H9 (cell line): ENCODE measurements around the gene TRIM42. TPM values are rescaled to one million over a fixed set of nuclear protein-coding genes. Genes with fewer than 3 reads are reported as not detected.

Experiments used
- DNase-seq: peaks from one replicate; pipeline ENCODE4 v3.0.0-alpha.2; 2017
- H2AFZ ChIP-seq: one replicate; pipeline ENCODE4 v1.6.1; 2013; ENCODE audit warnings: mild to moderate bottlenecking, low read length, control low read depth, moderate library complexity
- H2AK5ac ChIP-seq: 2 replicates; pipeline ENCODE4 v1.6.1; 2013; ENCODE audit warnings: low read length, control low read depth, mixed read lengths; ENCODE audit not compliant: insufficient read length
- H2BK120ac ChIP-seq: one replicate; pipeline ENCODE4 v1.6.1; 2013; ENCODE audit warnings: low read depth, mild to moderate bottlenecking, low read length, control low read depth, inconsistent platforms; ENCODE audit not compliant: poor library complexity, severe bottlenecking
- H2BK12ac ChIP-seq: 2 replicates; pipeline ENCODE4 v1.6.1; 2013; ENCODE audit warnings: low read length, control low read depth, mixed read lengths, low read depth; ENCODE audit not compliant: insufficient read length
- H2BK15ac ChIP-seq: 2 replicates; pipeline ENCODE4 v1.6.1; 2013; ENCODE audit warnings: low read depth, low read length, control low read depth
- H2BK20ac ChIP-seq: one replicate; pipeline ENCODE4 v1.6.1; 2013; ENCODE audit warnings: low read depth, mild to moderate bottlenecking, low read length, control low read depth, inconsistent platforms; ENCODE audit not compliant: poor library complexity, severe bottlenecking
- H2BK5ac ChIP-seq: 2 replicates; pipeline ENCODE4 v1.6.1; 2013; ENCODE audit warnings: low read length, control low read depth, mixed read lengths; ENCODE audit not compliant: insufficient read length
- H3K14ac ChIP-seq: 2 replicates; pipeline ENCODE4 v1.6.1; 2013; ENCODE audit warnings: low read length, control low read depth; ENCODE audit not compliant: insufficient read depth
- H3K18ac ChIP-seq: 2 replicates; pipeline ENCODE4 v1.6.1; 2013; ENCODE audit warnings: low read depth, mild to moderate bottlenecking, mixed read lengths, low read length, control low read depth; ENCODE audit not compliant: insufficient read length
- H3K23ac ChIP-seq: 2 replicates; pipeline ENCODE4 v1.6.1; 2013; ENCODE audit warnings: low read length, control low read depth, mixed read lengths, low read depth; ENCODE audit not compliant: insufficient read length
- H3K23me2 ChIP-seq: 2 replicates; pipeline ENCODE4 v1.6.1; 2013; ENCODE audit warnings: low read depth, mild to moderate bottlenecking, mixed read lengths, low read length, control low read depth; ENCODE audit not compliant: insufficient read length, poor library complexity, severe bottlenecking
- H3K27ac ChIP-seq: 2 replicates; pipeline ENCODE4 v1.5.1; 2013; ENCODE audit warnings: low read length, control low read depth, mixed read lengths, low read depth; ENCODE audit not compliant: insufficient read length
- H3K27me3 ChIP-seq: 2 replicates; pipeline ENCODE4 v1.6.1; 2013; ENCODE audit warnings: low read length, control low read depth, inconsistent platforms; ENCODE audit not compliant: insufficient read depth
- H3K4ac ChIP-seq: 2 replicates; pipeline ENCODE4 v1.6.1; 2013; ENCODE audit warnings: low read depth, mild to moderate bottlenecking, control low read depth, inconsistent platforms, low read length, moderate library complexity
- H3K4me1 ChIP-seq: 2 replicates; pipeline ENCODE4 v1.6.1; 2013; ENCODE audit warnings: low read length, control low read depth, inconsistent platforms; ENCODE audit not compliant: insufficient read depth
- H3K4me2 ChIP-seq: 2 replicates; pipeline ENCODE4 v1.6.1; 2013; ENCODE audit warnings: low read length, control low read depth, mixed read lengths; ENCODE audit not compliant: insufficient read length, insufficient read depth
- H3K56ac ChIP-seq: 2 replicates; pipeline ENCODE4 v1.6.1; 2013; ENCODE audit warnings: low read depth, mild to moderate bottlenecking, mixed read lengths, low read length, control low read depth; ENCODE audit not compliant: insufficient read length
- H3K79me1 ChIP-seq: 2 replicates; pipeline ENCODE4 v1.6.1; 2013; ENCODE audit warnings: low read depth, mild to moderate bottlenecking, moderate library complexity, low read length, control low read depth, inconsistent platforms; ENCODE audit not compliant: insufficient read depth, poor library complexity, severe bottlenecking
- H3K79me2 ChIP-seq: 2 replicates; pipeline ENCODE4 v1.6.1; 2013; ENCODE audit warnings: low read length, control low read depth, inconsistent platforms; ENCODE audit not compliant: insufficient read depth
- H3K9ac ChIP-seq: 2 replicates; pipeline ENCODE4 v1.6.1; 2013; ENCODE audit warnings: low read length, control low read depth, mixed read lengths; ENCODE audit not compliant: insufficient read length; ENCODE audit errors: extremely low read depth
- H3K9me3 ChIP-seq: one replicate; pipeline ENCODE4 v1.6.1; 2013; ENCODE audit warnings: low read depth, low read length, inconsistent platforms; ENCODE audit not compliant: control insufficient read depth
- H3T11ph ChIP-seq: one replicate; pipeline ENCODE4 v1.6.1; 2013; ENCODE audit warnings: mild to moderate bottlenecking, low read length, control low read depth, inconsistent platforms
- H4K20me1 ChIP-seq: one replicate; pipeline ENCODE4 v1.6.1; 2013; ENCODE audit not compliant: control insufficient read depth, insufficient read length, insufficient read depth
- H4K5ac ChIP-seq: 2 replicates; pipeline ENCODE4 v1.6.1; 2013; ENCODE audit warnings: low read depth, mild to moderate bottlenecking, mixed read lengths, low read length, control low read depth; ENCODE audit not compliant: insufficient read length
- H4K8ac ChIP-seq: replicated peaks from 2 replicates; pipeline ENCODE4 v1.6.1; 2013; ENCODE audit warnings: low read length, control low read depth, mixed read lengths, low read depth; ENCODE audit not compliant: insufficient read length
- H4K91ac ChIP-seq: 2 replicates; pipeline ENCODE4 v1.6.1; 2013; ENCODE audit warnings: low read depth, mild to moderate bottlenecking, moderate library complexity, mixed read lengths, low read length, control low read depth; ENCODE audit not compliant: insufficient read length
- H3K27ac Mint-ChIP-seq, 3 experiments: 2 replicates in 2 of 3; 3 replicates in 1 of 3; pipeline ENCODE4 v1.8.0; 2020 to 2021; ENCODE audit warnings: mixed read lengths in 3 of 3, mild to moderate bottlenecking in 1 of 3, moderate library complexity in 1 of 3
- H3K27me3 Mint-ChIP-seq: 2 replicates; pipeline ENCODE4 v1.8.0; 2021; ENCODE audit warnings: low read depth, mild to moderate bottlenecking, moderate library complexity, mixed read lengths
- H3K36me3 Mint-ChIP-seq, 3 experiments: 2 replicates in 2 of 3; 3 replicates in 1 of 3; pipeline ENCODE4 v1.8.0; 2020 to 2021; ENCODE audit warnings: low read depth in 3 of 3, mixed read lengths in 3 of 3; ENCODE audit not compliant: insufficient read depth in 1 of 3
- H3K4me1 Mint-ChIP-seq, 2 experiments: 2 replicates each; pipeline ENCODE4 v1.8.0; 2020; ENCODE audit warnings: mixed read lengths in 2 of 2
- H3K4me3 Mint-ChIP-seq, 2 experiments: 2 replicates in 1 of 2; 3 replicates in 1 of 2; pipeline ENCODE4 v1.8.0; 2020 to 2021; ENCODE audit warnings: mild to moderate bottlenecking in 2 of 2, mixed read lengths in 2 of 2, moderate library complexity in 1 of 2
- H3K9me3 Mint-ChIP-seq, 2 experiments: 2 replicates in 1 of 2; 3 replicates in 1 of 2; pipeline ENCODE4 v1.8.0; 2020; ENCODE audit warnings: mild to moderate bottlenecking in 2 of 2, mixed read lengths in 2 of 2, moderate library complexity in 1 of 2
- WGBS: extraction: QIAGEN DNeasy Blood & Tissue Kit; methylation state at CpG from one replicate; pipeline ENCODE4 v1.1.7; 2013; ENCODE audit warnings: missing lambda C conversion rate, low lambda C conversion rate, mixed read lengths; ENCODE audit not compliant: insufficient read length; ENCODE audit errors: extremely low coverage; 5-methylcytosine and 5-hydroxymethylcytosine counted together
- total RNA-seq: library from RNA; stranded (reverse); gene quantifications from 2 replicates; pipeline ENCODE4 v1.2.1, GENCODE V29; 2021
- TF ChIP-seq, protein P1 (sequence below): fragments of 200-600 bp; sonication (generic); conservative IDR thresholded peaks from 3 replicates; pipeline ENCODE4 v1.8.0; 2021; ENCODE audit warnings: antibody characterized with exemption, mild to moderate bottlenecking

The TRIM42 gene
- total RNA-seq, 1 experiment from 2014 or later: not detected

DNA sequence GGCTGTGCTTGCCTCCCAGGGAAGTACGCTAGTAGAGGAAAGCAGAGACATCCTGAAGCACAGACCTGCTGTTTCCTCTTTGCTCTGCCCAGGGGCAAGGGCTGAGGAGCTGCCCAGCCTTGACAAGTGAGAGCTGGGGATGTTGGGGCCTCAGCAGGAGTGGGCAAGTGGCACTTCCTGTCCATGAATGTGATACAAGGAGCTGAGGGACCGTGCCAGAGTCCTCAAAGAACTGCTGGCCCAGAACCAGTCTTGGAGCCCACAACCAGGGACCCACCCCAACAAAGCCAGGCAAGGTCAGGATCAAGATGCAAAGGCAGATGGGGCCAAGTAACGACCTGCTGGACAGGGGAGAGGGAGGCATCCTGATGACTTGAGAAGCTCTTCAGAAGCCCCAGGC lies 70.3 kb downstream of the TRIM42 start:
- H3K9ac ChIP-seq: no peak overlapping the region
- Mint-ChIP-seq H3K27ac (no peak overlapping the region), H3K27me3 (peaks cover 3% of the 10 kb centered on the region), H3K4me1 (no peaks in the 10 kb centered on the region), H3K4me3 (no peak overlapping the region), H3K36me3 (no peaks in the 10 kb centered on the region; a peak in 2 of 7 replicates), H3K9me3 (peaks cover 0 to 3% of the 10 kb centered on the region in 2 experiments; a peak in 2 of 5 replicates)
- TF ChIP-seq, protein P1, sequence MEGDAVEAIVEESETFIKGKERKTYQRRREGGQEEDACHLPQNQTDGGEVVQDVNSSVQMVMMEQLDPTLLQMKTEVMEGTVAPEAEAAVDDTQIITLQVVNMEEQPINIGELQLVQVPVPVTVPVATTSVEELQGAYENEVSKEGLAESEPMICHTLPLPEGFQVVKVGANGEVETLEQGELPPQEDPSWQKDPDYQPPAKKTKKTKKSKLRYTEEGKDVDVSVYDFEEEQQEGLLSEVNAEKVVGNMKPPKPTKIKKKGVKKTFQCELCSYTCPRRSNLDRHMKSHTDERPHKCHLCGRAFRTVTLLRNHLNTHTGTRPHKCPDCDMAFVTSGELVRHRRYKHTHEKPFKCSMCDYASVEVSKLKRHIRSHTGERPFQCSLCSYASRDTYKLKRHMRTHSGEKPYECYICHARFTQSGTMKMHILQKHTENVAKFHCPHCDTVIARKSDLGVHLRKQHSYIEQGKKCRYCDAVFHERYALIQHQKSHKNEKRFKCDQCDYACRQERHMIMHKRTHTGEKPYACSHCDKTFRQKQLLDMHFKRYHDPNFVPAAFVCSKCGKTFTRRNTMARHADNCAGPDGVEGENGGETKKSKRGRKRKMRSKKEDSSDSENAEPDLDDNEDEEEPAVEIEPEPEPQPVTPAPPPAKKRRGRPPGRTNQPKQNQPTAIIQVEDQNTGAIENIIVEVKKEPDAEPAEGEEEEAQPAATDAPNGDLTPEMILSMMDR: no peak
- H3K23ac ChIP-seq: no peak overlapping the region
- no peak overlapping the region for H3K56ac ChIP-seq
- no peak overlapping the region for H3K4me2 ChIP-seq
- H3K9me3 ChIP-seq: no peaks in the 10 kb centered on the region
- no peak overlapping the region for H2BK20ac ChIP-seq
- no peak for DNase-seq
- no peak overlapping the region for H3K4ac ChIP-seq
- H2BK15ac ChIP-seq: no peak overlapping the region
- H4K20me1 ChIP-seq: no peaks in the 10 kb centered on the region
- no peak overlapping the region for H3K27ac ChIP-seq
- no peaks in the 10 kb centered on the region for H3K4me1 ChIP-seq
- no peak overlapping the region for H2AFZ ChIP-seq
- no peak overlapping the region for H2AK5ac ChIP-seq
- no peaks in the 10 kb centered on the region for H3K79me1 ChIP-seq
- H2BK120ac ChIP-seq: no peak overlapping the region
- H3K27me3 ChIP-seq: no peaks in the 10 kb centered on the region
- H2BK12ac ChIP-seq: no peak overlapping the region
- H4K91ac ChIP-seq: no peak overlapping the region
- no peak overlapping the region for H3K14ac ChIP-seq
- H3T11ph ChIP-seq: no peak overlapping the region
- no peak overlapping the region for H4K5ac ChIP-seq
- WGBS: no CpG with 5 or more reads among the region's 3 CpGs
- H3K18ac ChIP-seq: no peak overlapping the region
- H4K8ac ChIP-seq: no peak overlapping the region
- H3K79me2 ChIP-seq: no peaks in the 10 kb centered on the region
- H3K23me2 ChIP-seq: no peaks in the 10 kb centered on the region
- H2BK5ac ChIP-seq: no peak overlapping the region
